HUES6 (cell line): Measurements from ENCODE around the gene ABHD17A.

Experiments
- H3K27ac ChIP-seq: 2 replicates; pipeline ENCODE4 v1.7.0; 2013; ENCODE audit warnings: low read depth, mild to moderate bottlenecking, low read length, inconsistent platforms
- H3K27me3 ChIP-seq: 2 replicates; pipeline ENCODE4 v1.6.1; 2013; ENCODE audit warnings: low read length; ENCODE audit not compliant: control insufficient read depth, insufficient read depth
- H3K36me3 ChIP-seq: 2 replicates; pipeline ENCODE4 v1.6.1; 2013; ENCODE audit warnings: low read length; ENCODE audit not compliant: control insufficient read depth, insufficient read depth
- H3K4me1 ChIP-seq: 2 replicates; pipeline ENCODE4 v1.6.1; 2013; ENCODE audit warnings: low read length; ENCODE audit not compliant: control insufficient read depth, insufficient read depth
- H3K4me3 ChIP-seq: 2 replicates; pipeline ENCODE4 v1.5.1; 2013; ENCODE audit warnings: low read depth, low read length
- H3K9ac ChIP-seq: one replicate; pipeline ENCODE4 v1.6.1; 2013; ENCODE audit warnings: mild to moderate bottlenecking, low read length
- H3K9me3 ChIP-seq: 2 replicates; pipeline ENCODE4 v1.6.1; 2013; ENCODE audit warnings: low read depth, low read length; ENCODE audit not compliant: control insufficient read depth, insufficient read depth

The ABHD17A gene

DNA sequence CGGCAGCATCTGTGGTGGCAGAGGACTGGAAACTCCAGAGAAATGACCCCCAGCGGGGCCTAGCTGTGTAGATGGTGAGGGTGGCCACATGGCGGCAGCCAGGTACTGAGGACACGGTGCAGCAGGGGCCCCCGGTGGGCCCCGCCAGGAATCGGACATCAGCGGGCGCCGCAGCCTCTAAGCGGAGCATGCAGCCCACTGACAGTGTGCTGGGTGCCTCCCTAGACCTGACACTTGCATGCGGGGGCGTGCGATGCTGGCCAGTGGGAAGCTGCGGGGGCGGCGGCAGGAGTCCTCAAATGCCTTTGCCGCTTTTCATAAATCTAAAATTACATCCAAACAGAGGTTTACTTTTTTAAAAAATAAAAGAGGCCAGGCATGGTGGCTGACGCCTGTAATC lies 36.0 kb upstream of the ABHD17A start:
- Histone ChIP-seq H3K9ac (no peak overlapping the region), H3K27ac (no peak overlapping the region), H3K4me3 (no peak overlapping the region), H3K4me1 (no peaks in the 10 kb centered on the region), H3K27me3 (no peaks in the 10 kb centered on the region), H3K36me3 (peaks cover 74% of the 10 kb centered on the region), H3K9me3 (no peaks in the 10 kb centered on the region)

GRCh38 chr19:1920644-1921043 lies 35.3 kb upstream of the ABHD17A start:
- Histone ChIP-seq H3K27ac (no peak overlapping the region), H3K4me3 (no peak overlapping the region), H3K36me3 (peaks cover 74% of the 10 kb centered on the region), H3K9ac (no peak overlapping the region), H3K27me3 (no peaks in the 10 kb centered on the region), H3K4me1 (no peaks in the 10 kb centered on the region), H3K9me3 (no peaks in the 10 kb centered on the region)

DNA sequence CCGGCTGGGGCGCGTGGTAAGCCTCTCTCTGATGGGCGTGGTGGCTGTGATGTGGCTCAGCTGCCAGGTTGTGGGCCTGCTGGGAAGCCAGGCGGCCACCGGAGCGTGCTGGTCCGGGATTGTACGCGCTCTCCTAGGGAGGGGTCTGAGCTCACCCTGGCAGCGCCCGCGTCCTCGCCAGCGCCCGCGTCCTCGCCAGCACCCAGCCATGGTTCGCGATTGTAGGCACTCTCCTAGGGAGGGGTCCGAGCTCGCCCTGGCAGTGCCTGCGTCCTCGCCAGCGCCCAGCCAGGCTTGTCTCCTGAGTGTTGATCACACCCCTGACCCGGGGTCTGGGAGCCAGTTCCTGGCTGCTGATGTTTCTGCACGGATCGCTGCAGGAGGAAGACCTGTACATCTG lies 33.7 kb upstream of the ABHD17A start:
- peaks cover 64% of the 10 kb centered on the region for H3K36me3 ChIP-seq

DNA sequence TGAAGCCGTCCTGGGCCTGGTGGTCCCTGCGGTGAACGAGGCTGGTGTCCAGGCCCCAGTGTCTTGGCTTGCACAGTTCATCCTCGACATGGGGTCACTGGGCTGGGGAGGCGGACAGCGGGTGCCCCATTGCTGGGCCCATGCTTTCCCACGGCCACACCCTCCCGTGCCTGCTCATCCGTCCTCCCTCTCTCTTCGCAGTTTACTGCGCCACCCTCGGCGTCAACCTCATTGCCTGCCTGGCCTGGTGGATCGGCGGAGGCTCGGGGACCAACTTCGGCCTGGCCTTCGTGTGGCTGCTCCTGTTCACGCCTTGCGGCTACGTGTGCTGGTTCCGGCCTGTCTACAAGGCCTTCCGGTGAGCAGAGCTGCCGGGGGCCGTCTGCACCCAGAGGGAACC lies 32.6 kb upstream of the ABHD17A start:
- H3K27me3 ChIP-seq = no peaks in the 10 kb centered on the region
- H3K9ac ChIP-seq = no peak overlapping the region
- H3K4me1 ChIP-seq = no peaks in the 10 kb centered on the region
- H3K4me3 ChIP-seq = no peak overlapping the region
- no peaks in the 10 kb centered on the region for H3K9me3 ChIP-seq
- no peak overlapping the region for H3K27ac ChIP-seq
- H3K36me3 ChIP-seq = peaks cover 66% of the 10 kb centered on the region

More for the DNA sequence above, 33.7 kb upstream of the ABHD17A start:
- Histone ChIP-seq H3K4me3 (no peak overlapping the region), H3K9me3 (no peaks in the 10 kb centered on the region), H3K9ac (no peak overlapping the region), H3K27me3 (no peaks in the 10 kb centered on the region), H3K27ac (no peak overlapping the region), H3K4me1 (no peaks in the 10 kb centered on the region)

- Histone ChIP-seq H3K9me3 (no peaks in the 10 kb centered on the region), H3K4me1 (no peaks in the 10 kb centered on the region), H3K9ac (no peak overlapping the region), H3K27me3 (no peaks in the 10 kb centered on the region), H3K4me3 (no peak overlapping the region), H3K27ac (no peak overlapping the region), H3K36me3 (peaks cover 63% of the 10 kb centered on the region)
Measured at GRCh38 chr19:1917146-1917545, 31.9 kb upstream of the ABHD17A start.

GRCh38 chr19:1914826-1915341 lies 29.6 kb upstream of the ABHD17A start:
- no peak overlapping the region for H3K9ac ChIP-seq
- no peaks in the 10 kb centered on the region for H3K27me3 ChIP-seq
- no peaks in the 10 kb centered on the region for H3K4me1 ChIP-seq
- peaks cover 45% of the 10 kb centered on the region for H3K36me3 ChIP-seq
- no peaks in the 10 kb centered on the region for H3K9me3 ChIP-seq
- no peak overlapping the region for H3K4me3 ChIP-seq
- no peak overlapping the region for H3K27ac ChIP-seq

GRCh38 chr19:1913781-1914577 lies 28.7 kb upstream of the ABHD17A start:
- no peak overlapping the region for H3K4me3 ChIP-seq
- no peak overlapping the region; the same call in 1 of the 2 replicates for H3K27ac ChIP-seq
- H3K36me3 ChIP-seq = peaks cover 45% of the 10 kb centered on the region
- H3K27me3 ChIP-seq = no peaks in the 10 kb centered on the region
- H3K9me3 ChIP-seq = no peaks in the 10 kb centered on the region
- no peak overlapping the region for H3K9ac ChIP-seq
- H3K4me1 ChIP-seq = no peaks in the 10 kb centered on the region

DNA sequence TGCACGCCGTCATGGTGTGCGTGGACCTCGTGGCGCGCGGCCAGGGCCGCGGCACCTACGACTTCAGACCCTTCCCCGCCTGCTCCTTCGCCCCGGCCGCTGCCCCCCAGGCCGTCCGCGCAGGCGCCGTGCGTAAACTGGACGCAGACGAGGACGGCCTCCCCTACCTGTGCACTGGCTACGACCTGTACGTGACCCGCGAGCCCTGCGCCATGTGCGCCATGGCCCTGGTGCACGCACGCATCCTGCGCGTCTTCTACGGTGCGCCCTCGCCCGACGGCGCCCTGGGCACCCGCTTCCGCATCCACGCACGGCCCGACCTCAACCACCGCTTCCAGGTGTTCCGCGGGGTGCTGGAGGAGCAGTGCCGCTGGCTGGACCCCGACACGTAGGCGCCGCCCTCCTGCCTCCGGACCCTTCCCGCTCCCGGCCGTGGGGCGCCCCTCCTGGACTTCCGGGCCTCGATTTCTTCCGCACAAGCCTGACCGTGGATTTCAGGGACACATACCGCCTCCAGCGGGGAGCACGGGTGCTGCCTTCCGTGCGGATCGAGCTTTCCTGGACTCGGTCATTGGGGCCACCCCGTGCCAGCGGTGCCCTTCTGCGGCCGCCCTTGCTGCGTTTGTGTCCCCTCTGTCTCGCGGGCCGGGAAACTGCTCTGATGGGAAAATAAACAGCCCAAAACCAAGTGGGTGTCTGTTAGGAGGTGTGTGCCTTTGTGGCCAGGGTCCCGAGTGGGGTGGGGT lies 27.6 kb upstream of the ABHD17A start:
- no peak overlapping the region for H3K4me3 ChIP-seq
- H3K9ac ChIP-seq = no peak overlapping the region
- H3K27ac ChIP-seq = no peak overlapping the region
- no peaks in the 10 kb centered on the region for H3K27me3 ChIP-seq
- peaks cover 42% of the 10 kb centered on the region for H3K36me3 ChIP-seq
- H3K9me3 ChIP-seq = no peaks in the 10 kb centered on the region
- H3K4me1 ChIP-seq = no peaks in the 10 kb centered on the region

- Histone ChIP-seq H3K4me3 (no peak overlapping the region), H3K36me3 (peaks cover 35% of the 10 kb centered on the region), H3K9me3 (no peaks in the 10 kb centered on the region), H3K4me1 (peaks cover 6% of the 10 kb centered on the region; the same call in 1 of the 2 replicates), H3K9ac (no peak overlapping the region), H3K27me3 (no peaks in the 10 kb centered on the region), H3K27ac (no peak overlapping the region)
Measured at GRCh38 chr19:1911995-1912394, 26.7 kb upstream of the ABHD17A start.

DNA sequence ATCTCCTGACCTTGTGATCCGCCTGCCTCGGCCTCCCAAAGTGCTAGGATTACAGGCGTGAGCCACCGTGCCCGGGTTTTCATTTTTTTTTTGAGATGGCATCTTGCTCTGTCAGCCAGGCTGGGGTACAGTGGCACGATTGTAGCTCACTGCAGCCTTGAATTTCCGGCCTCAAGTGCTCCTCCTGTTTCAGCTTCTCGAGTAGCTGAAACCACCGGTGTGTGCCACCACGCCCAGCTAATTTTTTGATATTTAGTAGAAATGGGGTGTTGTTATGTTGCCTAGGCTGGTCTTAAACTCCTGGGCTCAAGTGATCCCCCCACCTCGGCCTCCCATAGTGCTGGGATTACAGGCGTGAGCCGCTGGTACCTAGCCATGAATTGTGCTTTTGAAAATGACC lies 25.8 kb upstream of the ABHD17A start:
- H3K36me3 ChIP-seq = peaks cover 34% of the 10 kb centered on the region
- H3K9me3 ChIP-seq = no peaks in the 10 kb centered on the region
- no peak overlapping the region for H3K4me3 ChIP-seq
- peaks cover 7% of the 10 kb centered on the region; the same call in 1 of the 2 replicates for H3K4me1 ChIP-seq
- H3K27ac ChIP-seq = no peak overlapping the region
- H3K9ac ChIP-seq = no peak overlapping the region
- no peaks in the 10 kb centered on the region for H3K27me3 ChIP-seq

DNA sequence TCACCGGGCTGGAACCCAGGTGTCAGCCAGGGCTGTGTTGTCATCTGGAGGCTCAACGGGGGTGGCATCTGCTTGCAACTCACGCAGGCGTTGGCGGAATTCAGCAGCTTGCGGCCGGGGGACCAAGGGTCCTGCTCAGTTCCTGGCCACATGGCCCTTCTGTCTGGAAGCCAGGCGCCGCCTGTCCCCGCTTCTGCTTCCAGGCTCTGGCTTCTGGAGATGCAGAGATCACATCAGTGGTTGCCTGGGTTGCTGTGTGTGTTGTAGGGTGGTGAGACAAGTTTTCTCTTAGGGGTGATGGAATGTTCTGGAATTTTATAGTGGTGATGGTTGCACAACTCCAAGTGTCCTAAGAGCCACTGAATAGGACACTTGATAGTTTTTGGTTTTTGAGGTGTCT lies 24.9 kb upstream of the ABHD17A start:
- Histone ChIP-seq H3K36me3 (peaks cover 35% of the 10 kb centered on the region), H3K27ac (no peak overlapping the region), H3K9ac (no peak overlapping the region)

More for the DNA sequence above, 24.9 kb upstream of the ABHD17A start:
- peaks cover 11% of the 10 kb centered on the region; the same call in 1 of the 2 replicates for H3K4me1 ChIP-seq
- no peaks in the 10 kb centered on the region for H3K9me3 ChIP-seq
- H3K27me3 ChIP-seq = no peaks in the 10 kb centered on the region
- H3K4me3 ChIP-seq = no peak overlapping the region
